Neutrophil (primary cell): ENCODE results near the gene EVL.

Experiments
- H3K27ac ChIP-seq: fragments of 200-600 bp; sonication (generic); 2 replicates; pipeline ENCODE4 v1.5.1; 2016; ENCODE audit warnings: mild to moderate bottlenecking, moderate library complexity
- H3K27me3 ChIP-seq: fragments of 200-600 bp; sonication (generic); 2 replicates; pipeline ENCODE4 v1.6.0; 2016; ENCODE audit warnings: mild to moderate bottlenecking
- H3K36me3 ChIP-seq: fragments of 200-600 bp; sonication (generic); 2 replicates; pipeline ENCODE4 v1.5.1; 2017
- H3K4me1 ChIP-seq, 2 experiments: fragments of 200-600 bp in 1 of 2; sonication (generic) in 1 of 2; 1 replicate in 1 of 2; 2 replicates in 1 of 2; pipeline versions ENCODE4 v1.5.1 to v1.6.1; 2013 to 2016; ENCODE audit warnings: low read depth in 1 of 2, low read length in 1 of 2, mild to moderate bottlenecking in 1 of 2, moderate library complexity in 1 of 2; ENCODE audit not compliant: control insufficient read depth in 1 of 2, insufficient read depth in 1 of 2
- H3K4me3 ChIP-seq, 2 experiments: fragments of 200-600 bp in 1 of 2; sonication (generic) in 1 of 2; 1 replicate in 1 of 2; 2 replicates in 1 of 2; pipeline ENCODE4 v1.5.1; 2013 to 2016; ENCODE audit warnings: low read depth in 1 of 2, low read length in 1 of 2, mild to moderate bottlenecking in 1 of 2, moderate library complexity in 1 of 2
- H3K9me3 ChIP-seq: fragments of 200-600 bp; sonication (generic); 2 replicates; pipeline ENCODE4 v1.5.1; 2016
- TF ChIP-seq, protein P1 (sequence below): fragments of 200-600 bp; sonication (generic); IDR thresholded peaks from 2 replicates; pipeline ENCODE4 v1.5.1; 2016; ENCODE audit warnings: antibody characterized with exemption

EVL gene

DNA sequence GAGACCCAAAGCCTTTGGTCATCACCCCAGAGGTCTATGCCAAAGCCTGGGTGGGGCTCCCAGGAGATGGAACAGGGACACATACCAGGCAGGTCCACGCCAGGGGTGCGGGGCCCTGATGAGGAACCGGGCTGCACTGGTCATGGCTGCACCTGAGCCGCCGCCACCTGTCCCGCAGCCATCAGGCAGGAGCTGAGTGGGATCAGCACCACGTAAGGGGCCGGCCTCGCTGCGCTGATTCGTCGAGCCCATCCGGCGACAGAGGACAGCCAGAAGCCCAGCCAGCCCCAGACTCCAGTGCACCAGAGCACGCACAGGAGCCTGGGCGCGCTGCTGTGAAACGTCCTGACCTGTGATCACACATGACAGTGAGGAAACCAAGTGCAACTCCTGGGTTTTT is 78.3 kb downstream of the EVL start:
- Histone ChIP-seq H3K9me3 (no peaks in the 10 kb centered on the region), H3K36me3 (no peaks in the 10 kb centered on the region), H3K27me3 (no peaks in the 10 kb centered on the region), H3K4me1 (peaks cover 16 to 21% of the 10 kb centered on the region in 2 experiments), H3K4me3 (no peak overlapping the region), H3K27ac (no peak overlapping the region)
- TF ChIP-seq, protein P1, sequence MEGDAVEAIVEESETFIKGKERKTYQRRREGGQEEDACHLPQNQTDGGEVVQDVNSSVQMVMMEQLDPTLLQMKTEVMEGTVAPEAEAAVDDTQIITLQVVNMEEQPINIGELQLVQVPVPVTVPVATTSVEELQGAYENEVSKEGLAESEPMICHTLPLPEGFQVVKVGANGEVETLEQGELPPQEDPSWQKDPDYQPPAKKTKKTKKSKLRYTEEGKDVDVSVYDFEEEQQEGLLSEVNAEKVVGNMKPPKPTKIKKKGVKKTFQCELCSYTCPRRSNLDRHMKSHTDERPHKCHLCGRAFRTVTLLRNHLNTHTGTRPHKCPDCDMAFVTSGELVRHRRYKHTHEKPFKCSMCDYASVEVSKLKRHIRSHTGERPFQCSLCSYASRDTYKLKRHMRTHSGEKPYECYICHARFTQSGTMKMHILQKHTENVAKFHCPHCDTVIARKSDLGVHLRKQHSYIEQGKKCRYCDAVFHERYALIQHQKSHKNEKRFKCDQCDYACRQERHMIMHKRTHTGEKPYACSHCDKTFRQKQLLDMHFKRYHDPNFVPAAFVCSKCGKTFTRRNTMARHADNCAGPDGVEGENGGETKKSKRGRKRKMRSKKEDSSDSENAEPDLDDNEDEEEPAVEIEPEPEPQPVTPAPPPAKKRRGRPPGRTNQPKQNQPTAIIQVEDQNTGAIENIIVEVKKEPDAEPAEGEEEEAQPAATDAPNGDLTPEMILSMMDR: no peak

DNA sequence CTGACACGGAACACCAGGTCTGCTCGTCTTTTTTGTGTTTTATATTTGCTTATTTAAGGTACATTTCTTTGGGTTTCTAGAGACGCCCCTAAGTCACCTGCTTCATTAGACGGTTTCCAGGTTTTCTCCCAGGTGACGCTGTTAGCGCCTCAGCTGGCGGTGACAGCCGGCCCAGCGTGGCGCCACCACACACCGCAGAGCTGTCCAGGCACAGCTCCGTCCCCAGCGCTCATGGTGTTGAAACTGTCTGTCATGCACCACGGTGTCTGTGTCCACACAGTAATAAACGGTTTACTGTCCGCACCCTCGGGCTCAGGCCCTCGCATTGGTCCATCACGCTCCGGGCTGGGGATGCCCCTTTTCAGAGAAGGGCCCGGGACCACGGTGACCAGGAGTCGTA is 78.7 kb downstream of the EVL start:
- TF ChIP-seq, protein P1: no peak
- H3K36me3 ChIP-seq: no peaks in the 10 kb centered on the region
- no peak overlapping the region for H3K27ac ChIP-seq
- peaks cover 16 to 21% of the 10 kb centered on the region in 2 experiments for H3K4me1 ChIP-seq
- H3K27me3 ChIP-seq: no peaks in the 10 kb centered on the region
- no peak overlapping the region for H3K4me3 ChIP-seq
- H3K9me3 ChIP-seq: no peaks in the 10 kb centered on the region

DNA sequence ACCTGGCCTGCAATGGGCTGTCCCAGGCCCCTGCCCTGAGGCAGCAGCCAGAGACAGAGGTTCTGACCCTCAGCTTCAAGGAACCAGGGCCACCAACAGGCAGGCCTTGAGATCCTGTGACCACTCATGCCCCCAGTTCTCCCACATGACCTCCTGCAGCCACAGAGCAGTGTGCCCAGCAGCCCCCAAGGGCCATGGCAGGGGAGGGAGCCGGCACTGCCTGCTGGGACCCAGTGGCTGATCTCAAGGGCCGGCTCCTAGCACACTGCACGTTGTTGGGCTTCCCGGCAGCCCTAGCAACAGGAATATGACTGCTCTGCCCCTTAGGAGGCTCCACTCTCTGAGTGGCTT is 79.4 kb downstream of the EVL start:
- H3K4me1 ChIP-seq: peaks cover 16 to 21% of the 10 kb centered on the region in 2 experiments
- no peak overlapping the region for H3K27ac ChIP-seq
- H3K9me3 ChIP-seq: no peaks in the 10 kb centered on the region
- no peaks in the 10 kb centered on the region for H3K27me3 ChIP-seq
- no peaks in the 10 kb centered on the region for H3K36me3 ChIP-seq
- TF ChIP-seq, protein P1: no peak
- H3K4me3 ChIP-seq: no peak overlapping the region

DNA sequence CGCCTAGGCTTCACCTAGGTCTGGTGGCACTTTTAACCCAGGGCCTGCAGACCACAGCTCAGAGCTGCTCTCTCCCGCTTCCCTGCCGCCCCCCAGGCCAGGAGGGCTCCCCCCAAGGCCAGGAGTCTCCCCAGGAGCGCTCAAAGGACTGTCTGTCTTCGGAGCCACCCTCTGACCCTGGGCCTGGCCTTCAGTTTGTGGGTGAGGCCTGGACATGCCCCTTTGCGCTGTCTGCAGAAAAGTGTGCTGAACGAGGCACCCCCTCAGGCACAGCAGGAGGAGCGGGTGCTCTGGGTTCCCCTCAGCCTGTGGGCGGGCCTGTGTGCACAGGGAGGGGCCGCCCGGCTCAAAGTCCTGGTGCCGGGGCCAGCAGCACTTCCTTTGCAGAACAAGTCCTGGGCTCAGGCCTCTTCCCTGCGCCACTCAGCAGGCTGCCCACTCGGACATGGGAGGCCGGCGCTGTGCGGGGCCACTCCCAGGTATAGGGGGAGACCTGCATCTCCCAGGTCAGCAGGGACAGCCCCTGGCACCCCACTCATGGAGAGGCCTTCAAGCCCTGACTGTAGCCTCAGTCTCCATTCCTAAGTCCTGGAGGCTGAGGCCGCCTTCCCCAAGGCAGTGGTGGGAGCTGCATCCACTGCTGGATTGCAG is 79.9 kb downstream of the EVL start:
- H3K27ac ChIP-seq: no peak overlapping the region
- no peaks in the 10 kb centered on the region for H3K36me3 ChIP-seq

DNA sequence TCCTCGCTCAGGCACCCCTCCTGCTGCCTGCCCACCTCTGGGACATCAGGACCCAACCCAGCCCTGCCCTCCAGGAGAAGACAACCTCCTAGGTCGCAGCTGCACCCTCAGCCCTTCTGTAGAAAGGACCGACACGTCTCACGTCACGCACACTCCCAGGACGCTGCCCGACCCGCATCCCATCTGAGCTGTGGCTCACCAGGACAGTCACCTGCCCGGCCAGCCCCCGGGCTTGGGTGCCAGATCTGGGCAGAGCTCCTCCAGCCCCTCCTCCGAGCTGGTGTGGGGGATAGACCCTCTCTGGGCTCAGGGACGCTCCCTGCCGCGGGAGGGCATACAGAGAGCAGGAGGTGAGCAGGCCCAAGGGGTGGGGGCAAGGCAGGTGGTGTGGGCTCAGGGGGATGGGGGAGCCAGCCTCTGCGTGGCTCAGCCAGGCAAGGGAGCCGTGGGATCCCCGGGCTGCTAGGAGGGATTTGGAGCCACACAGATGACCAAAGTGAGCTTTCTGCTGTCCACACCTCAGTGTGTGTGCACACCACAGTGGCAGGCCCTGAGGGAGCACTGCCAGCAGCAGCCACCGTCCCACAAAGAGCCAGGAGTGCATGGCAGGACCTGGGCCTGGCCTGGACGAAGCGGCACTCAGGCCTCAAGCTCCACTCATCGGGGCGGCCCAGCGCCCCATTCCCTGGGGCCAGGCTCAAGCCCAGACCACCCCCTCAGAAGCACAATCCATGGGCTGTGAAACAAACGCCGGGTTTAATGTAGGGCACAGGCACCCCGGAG is 80.7 kb downstream of the EVL start:
- Histone ChIP-seq H3K9me3 (no peaks in the 10 kb centered on the region), H3K36me3 (no peaks in the 10 kb centered on the region), H3K4me3 (no peak overlapping the region), H3K4me1 (peaks cover 11 to 17% of the 10 kb centered on the region in 2 experiments), H3K27ac (no peak overlapping the region), H3K27me3 (no peaks in the 10 kb centered on the region)
- TF ChIP-seq, protein P1: no peak

More for the DNA sequence above, 79.9 kb downstream of the EVL start:
- TF ChIP-seq, protein P1: no peak
- H3K4me3 ChIP-seq: no peak overlapping the region
- H3K9me3 ChIP-seq: no peaks in the 10 kb centered on the region
- no peaks in the 10 kb centered on the region for H3K27me3 ChIP-seq
- H3K4me1 ChIP-seq: peaks cover 16 to 21% of the 10 kb centered on the region in 2 experiments
